Femur (tissue), 1 donor: ENCODE measurements around the gene EDC3.
"Not testable (repeated sequence)": the region's sequence is repeated elsewhere in the genome, so short reads cannot be mapped to it uniquely, and the experiment has no call there.

ENCODE experiments used
- DNase-seq: peaks from one replicate; pipeline ENCODE4 v3.0.0-alpha.2; 2017

The EDC3 gene

DNA sequence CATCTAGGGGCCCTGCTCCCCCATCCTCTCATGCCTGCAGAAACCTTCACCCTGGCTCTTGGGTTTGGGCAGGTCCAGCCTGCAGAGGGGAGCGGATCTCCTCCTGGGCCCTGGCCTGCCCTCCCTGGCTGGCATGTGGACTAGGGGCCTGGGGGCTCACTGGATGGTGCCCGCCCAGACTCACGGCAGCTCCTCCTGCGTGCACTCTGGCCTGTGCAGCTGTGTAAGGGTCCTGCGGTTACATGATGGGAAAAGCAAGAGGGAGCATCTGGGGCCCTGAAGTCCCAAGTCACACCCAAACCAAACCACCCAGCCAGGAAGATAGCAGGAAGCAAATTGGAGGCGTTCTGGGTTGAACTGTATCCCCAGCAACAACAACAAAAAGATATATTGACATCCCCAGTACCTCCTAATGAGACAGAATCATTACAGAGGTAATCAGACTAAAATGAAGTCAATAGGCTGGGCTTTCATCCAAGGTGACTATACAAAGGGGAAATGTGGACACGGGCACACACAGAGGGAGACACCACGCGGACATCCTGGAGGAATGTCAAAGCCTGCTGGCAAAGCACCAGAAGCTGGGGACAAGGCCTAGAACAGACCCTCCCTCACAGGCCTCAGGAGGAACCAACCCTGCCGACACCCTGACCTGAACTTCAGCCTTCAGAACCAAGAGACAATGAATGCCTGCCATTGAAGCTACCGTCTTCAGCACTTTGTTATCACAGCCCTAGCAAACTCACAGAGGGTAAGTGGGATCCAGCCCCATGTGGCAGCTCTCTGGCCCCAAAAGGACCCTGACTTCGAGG, 90.6 kb downstream of the EDC3 start:
- DNase-seq: no peak

DNA sequence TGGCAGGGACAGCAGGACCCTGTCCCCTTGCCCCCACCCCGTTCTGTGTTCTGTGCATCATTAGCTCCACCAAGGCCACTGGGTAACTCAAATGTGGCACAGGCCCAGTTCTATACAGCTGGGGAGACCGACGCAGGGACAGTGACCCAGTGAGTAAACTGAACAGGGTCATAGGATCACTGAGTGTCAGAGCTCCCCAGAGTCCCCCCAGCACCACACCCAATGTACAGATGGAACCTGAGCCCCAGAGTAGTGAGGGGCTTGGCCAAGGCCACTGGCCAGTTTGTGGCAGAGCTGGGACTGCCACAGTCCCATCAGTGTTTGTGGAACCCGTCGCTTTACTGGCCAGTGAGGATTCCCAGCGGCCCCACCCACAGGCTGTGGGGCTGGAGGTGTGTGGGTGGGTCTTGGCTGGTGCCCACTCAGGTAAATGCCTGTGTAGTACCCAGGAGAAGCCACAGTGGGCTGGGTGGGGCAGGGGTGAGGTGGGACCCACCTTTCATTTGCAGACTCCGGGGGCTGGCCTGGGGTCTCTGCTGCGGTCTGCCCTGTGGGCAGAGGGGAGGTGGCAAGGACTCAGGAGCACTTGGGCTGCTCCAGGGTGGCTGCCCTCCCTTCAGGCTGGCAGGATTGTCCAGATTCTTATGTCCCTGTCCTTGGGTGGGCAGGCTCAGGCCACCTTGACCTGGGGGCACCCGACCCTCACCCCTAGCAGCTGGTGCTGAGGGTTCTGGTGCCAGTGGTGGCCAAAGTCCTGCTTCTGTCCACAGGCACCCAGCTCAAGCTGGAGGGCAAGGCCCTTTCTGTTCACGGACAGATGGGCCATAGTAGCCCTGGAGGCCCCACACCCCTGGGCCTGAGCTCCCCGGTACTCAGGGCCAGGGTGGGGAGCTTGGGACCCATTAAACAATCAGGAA, 91.8 kb downstream of the EDC3 start:
- no peak for DNase-seq

DNA sequence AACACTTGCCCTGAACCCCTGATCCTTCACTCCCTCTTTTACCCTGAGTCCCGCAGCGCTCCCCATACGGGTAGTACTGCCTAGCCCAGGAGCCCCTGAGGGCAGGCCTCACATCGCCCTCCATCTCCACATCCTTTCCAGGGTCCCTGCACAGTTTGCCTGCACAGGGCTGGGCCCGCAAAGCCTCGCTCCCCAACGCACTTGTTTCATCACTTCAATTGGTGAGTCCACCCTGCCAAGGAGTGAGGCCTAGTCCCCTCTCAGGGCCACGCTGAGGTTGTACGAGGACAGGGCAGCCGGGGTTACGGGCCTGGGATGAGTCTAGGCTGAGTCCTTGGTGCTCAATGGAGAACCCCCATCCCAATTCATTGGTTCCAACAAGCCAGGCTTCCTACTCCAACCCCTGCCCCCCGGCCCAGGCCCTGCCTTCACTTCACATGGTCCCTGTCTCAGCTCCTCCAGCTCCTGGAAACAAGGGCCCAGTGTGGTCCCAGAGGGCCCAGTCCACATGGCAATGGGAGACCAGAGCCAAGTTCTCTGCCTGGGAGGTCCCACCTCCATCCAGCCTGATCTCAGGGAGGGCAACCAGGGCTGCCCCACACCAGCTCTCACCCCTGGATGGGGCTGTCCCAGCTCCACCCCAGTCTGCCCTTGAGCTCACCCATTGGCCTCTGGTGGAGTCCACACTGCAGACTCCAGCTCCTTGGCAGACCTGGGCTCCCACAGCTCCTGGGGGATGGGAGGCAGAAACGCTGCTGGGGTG, 92.6 kb downstream of the EDC3 start:
- no peak for DNase-seq

DNA sequence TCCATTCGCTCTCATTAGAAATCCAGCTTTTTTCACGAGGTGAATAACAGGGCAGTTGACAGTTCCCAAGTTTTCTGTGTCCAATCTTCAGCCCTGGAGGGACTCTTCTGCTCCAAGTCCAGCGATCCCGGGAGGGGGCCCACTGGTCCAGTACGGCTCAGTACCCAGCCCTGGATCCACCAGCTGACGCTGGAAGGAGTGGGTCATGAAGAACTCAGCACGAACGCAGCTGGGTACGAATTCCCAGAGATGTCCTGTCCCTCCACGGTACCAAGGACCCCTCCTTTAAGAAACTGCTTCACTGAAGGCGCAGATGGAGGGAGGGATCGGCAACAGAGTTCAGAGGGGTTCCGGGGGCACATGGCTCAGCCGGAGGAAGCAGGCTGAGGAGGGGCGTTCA, 96.7 kb downstream of the EDC3 start:
- DNase-seq: no peak

DNA sequence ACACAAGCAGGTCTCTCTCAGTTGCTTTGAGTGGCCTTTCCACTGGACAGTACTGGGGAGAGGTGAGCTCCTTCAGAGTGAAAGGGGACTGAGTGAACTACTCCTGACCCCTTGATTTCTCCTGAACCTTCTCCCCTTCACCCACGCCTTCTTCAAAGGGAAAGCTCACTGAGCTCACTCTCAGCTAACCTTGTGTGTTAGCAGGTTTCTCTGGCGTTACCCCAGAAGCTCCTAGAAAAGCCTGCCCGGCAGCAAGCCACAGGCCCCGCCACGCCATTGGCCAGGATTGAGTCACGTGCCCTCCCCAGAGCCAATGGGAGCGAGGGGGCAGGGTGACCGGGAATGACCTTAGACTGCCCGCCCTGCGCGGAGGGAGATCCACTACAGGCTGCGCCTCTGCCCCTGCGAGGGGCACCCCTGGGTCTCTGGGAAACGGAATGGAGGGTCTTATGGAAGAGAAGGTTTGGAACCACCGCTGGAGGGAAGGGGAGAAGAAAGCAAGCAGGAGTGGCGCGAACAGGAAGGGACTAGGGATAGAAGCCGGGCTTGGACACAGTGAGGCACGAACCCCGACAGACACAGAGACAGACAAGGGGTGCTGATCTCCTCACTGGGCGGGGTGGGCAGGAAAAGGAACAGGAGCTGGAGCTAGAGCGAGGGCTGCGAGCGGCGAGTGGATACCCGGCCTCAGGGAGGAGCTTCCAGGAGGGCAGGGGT, 97.5 kb downstream of the EDC3 start:
- peak; percentile 96 for DNase-seq

DNA sequence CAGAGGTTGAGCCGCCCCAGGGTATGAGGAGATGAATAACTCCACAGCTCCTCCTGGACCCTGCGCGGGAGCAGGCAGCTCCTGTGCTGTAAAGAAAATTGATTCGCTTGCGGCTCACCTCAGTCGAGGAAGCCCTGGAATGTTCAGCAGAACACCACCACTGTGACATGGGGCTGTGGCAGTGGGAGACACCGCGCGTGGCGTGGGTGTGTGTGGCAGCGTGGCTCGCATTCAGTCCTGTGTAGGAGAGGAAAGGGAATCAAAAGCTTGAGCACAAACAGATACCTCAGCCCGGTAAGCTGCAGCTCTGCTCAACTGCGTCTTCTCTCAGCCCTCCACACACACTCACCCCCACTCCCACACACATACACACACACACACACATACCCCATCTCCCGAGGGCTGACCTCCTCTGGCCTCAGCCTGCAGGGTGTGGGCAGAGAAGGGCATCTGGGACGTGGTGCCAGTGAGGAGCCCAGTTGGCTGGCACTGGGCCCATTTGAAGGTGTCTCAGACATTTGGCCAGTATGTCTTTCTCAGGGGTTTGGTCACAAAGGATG, 98.6 kb downstream of the EDC3 start:
- not testable (repeated sequence) for DNase-seq

DNA sequence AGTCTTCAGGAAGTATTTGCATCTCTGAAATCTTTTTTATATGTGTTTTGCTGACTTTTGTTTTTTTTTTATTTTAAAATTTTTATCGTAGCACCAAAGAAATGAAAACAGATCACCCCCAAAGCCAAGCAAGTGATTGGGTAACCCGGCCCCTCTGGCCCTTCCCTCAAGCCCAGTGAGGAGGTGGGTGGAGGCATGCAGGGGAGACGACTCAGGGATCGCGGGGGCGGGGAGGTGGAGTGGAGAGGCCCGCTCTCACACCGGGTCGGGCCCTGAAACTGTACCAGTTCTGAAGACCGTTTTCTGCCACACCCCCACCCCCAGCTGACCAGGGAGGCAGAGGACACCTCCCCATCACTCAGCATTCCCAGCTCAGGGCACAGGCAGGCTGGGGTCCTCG, 99.1 kb downstream of the EDC3 start:
- DNase-seq: not testable (repeated sequence)

DNA sequence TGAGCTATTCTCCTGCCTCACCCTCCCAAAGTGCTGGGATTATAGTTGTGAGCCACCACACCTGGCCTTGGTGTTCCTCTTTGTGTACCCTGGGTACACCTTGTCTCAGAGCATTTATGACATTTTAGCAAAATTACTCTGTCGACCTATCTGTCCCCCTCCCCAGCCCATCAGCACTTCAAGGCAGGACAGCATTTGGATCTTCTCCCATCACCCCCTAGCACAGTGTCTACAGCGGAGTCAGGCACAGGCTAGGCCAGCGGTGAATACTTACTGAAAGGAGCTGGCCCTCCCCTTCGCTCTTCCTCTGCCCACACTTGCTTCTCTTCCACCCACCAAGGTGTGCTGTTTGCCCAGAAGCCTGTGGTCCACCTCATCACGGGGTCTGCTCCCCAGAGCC, 100.6 kb downstream of the EDC3 start:
- no peak for DNase-seq

DNA sequence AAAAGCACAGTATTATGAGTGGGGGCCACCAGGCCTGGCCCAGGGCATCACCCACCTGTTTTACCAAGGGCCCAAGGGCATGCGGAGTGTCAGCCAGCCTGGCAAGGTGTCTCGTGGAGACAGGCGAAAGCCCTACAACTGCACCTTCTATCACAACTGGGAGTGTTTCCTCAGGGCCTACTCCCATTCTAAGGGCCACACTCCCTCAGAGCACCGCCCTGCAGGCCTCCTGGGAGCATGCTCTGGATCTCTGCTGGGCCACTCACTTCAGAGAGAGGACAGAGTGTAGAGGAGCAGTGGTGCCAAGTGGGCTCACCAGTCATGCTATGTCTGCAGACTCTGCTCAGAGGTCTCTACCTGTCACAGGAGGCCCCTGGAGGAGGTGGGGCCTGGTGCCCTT, 101.4 kb downstream of the EDC3 start:
- no peak for DNase-seq

DNA sequence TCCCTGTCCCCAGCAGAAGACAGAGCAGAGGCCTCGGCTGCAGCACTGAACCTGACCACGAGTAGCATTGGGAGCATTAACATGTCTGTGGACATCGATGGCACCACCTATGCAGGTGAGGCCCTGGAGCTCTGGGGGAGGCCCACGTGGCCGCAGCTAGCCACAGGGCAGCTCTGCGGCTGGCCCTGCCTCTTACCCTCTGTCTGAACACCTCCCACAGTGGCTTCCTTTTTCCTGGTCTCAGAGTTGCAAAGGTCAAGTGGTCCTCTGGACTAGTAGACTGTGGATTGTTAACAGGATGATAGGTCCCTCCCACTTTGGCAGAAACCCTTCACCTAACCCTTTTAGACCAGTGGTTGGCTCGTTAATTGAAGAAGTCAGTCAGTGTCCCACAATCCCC, 102.7 kb downstream of the EDC3 start:
- DNase-seq: no peak

DNA sequence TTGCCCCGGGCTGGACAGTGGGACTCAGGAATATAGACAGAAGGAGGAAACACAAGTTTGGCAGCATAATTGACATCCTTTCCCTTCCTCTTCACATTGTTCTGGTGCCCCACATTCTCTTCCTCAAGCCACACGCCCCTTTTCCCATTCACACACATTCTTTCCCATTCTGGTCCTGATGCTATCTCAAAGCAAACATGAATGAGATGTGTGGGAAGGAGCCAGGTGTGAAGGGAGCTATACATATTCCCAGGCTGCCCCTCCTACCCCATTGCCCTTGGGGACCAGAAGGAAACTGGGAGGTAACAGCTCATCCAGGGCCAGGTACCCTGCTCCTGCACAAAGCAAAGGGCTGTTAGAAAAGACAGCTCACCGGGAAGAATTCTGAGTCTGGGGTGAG, 103.6 kb downstream of the EDC3 start:
- DNase-seq: no peak

DNA sequence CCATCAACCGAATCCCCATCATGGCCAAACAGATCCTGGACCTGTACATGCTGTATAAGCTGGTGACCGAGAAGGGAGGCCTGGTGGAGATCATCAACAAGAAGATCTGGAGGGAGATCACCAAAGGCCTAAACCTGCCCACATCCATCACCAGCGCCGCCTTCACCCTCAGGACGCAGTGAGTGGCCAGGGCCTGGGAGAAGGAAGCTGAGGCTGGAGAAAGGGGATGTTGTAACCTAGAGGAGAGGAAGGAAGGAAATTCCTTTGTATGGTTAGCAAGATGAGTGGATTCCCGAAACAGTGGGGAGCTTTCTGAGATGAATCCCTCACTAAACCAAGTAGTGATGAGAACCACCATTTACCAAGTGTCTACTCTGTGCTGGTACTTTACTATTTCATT, 106.0 kb downstream of the EDC3 start:
- no peak for DNase-seq

DNA sequence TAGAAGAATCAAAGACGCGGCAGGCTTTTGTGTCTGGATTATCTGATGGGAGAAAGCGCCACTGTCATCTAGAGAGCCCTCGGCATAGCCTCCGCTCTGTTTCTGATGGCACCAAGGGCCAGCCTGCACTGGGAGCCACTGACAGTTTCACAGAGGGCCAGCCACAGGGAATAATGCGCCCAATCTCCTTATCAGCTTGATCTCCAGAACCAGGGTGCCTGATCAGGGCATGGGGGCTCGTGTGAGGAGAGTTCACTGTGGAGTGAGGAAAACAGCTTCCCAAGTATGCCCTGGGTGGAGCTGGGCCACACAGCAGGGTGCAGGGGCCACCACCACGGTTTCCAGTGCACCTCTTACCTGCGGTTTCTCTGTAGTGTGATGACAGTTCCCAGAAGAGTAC, 110.0 kb downstream of the EDC3 start:
- DNase-seq: no peak

DNA sequence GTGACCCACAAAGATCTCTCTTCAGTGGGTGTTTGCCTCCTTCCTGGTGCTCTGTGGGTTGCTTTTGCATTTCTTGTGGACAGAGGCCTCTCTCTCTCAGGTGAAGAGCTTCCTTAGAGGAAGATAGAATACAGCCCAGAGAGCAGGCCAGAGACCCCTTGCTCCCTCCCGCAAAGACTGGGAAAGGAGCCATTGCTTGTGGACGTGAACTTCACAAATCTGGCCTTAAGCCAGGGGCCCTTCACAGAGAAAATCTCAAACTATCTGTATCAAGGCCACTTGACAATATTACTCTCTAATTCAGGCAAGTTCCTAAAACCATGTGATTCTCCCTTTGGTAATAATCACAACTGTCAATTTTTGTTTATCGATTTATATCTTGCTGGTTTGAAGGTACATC, 110.6 kb downstream of the EDC3 start:
- no peak for DNase-seq

DNA sequence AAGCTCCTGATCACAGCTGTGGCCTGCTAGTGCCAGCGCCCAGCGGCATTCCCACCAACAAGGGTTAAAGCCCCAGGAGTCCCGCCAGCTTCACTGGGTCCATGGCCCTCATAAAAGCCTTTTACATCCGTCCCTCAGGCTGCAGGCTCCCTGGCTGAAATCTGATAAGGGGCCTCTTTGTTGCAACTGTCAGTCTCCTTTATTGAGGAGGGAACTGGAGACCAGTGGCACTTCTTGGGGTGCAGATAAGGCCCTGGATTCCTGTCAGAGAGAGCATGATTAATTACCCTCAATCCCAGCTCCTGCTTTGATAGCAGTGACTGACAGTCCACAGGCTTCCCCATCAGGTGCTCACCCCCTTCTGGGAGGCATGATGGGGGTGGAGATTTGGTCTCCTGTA, 111.0 kb downstream of the EDC3 start:
- DNase-seq: no peak

DNA sequence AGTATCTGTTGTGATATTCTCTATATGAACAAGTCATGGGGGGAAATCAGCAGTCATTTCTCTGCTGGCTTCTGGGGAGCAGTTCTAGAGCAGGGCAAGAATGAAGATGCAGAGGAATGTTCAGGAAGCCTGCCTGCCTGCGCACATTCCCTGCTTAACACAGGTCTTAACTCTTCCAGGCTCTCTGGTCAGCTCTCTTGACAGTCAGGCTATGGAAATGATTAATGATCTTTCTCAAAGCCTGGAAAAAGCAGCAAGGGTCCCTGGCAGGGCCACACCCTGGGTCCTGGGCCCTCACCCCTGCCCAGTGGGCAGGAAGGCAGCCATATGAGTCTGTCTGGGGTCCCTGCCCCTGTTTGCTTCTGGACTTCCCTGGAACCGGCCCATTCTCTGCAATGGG, 111.6 kb downstream of the EDC3 start:
- DNase-seq: no peak
